CD4-positive, alpha-beta T cell treated with Interleukin-17A for 4 hours (primary cell): ENCODE results near the gene SMU1.
"Not testable (repeated sequence)": the region's sequence is repeated elsewhere in the genome, so short reads cannot be mapped to it uniquely, and the experiment has no call there.

Source experiments
- DNase-seq: peaks from one replicate; pipeline ENCODE4 v3.0.0-alpha.2; 2020; ENCODE audit warnings: mixed read lengths

Gene SMU1

DNA sequence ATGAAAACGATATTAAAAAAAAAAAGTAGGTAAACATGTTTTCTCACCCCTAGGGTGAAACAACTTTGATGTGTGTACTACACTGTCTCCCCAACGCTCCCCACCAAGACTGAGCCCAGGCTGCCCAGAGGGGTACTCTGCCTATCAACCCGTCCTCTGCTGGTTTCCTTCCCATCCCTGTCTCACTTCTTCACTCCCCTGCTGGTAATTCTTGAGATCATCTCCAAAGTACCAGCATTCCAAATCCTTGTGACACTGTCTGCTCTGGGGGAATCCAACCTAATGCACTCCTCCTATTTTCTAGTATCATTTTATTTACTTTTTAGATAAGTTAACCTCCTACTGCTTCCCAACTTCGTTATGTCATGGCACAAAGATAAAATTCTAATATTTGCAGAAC lies 68.7 kb downstream of the SMU1 start:
- DNase-seq: no peak

DNA sequence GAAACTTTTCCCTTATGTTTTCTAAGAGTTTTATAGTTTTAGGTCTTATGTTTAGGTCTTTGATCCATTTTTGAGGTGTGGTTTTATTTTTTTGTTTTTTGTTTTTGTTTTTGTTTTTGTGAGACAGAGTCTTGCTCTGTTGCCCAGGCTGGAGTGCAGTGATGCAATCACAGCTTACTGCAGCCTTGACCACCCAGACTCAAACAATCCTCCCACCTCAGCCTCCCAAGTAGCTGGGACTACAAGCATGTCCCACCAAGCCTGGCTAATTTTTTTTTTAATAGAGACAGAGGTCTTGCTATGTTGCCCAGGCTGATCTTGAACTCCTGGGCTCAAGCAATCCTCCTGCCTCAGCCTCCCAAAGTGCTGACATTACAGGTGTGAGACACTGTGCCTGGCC lies 71.1 kb downstream of the SMU1 start:
- DNase-seq: not testable (repeated sequence)

DNA sequence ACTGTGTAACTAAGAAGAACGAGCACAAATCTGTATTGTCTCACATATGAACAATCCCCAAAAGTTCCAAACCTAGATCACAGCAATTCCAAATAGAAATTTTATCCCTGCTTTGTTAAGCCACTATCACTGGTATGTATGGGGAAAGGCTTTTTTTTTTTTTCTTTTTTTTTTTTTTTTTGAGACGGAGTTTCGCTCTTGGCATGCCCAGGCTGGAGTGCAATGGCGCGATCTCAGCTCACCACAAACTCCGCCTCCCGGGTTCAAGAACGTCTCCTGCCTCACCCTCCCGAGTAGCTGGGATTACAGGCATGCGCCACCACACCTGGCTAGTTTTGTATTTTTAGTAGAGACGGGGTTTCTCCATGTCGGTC lies 75.8 kb downstream of the SMU1 start:
- DNase-seq: not testable (repeated sequence)

DNA sequence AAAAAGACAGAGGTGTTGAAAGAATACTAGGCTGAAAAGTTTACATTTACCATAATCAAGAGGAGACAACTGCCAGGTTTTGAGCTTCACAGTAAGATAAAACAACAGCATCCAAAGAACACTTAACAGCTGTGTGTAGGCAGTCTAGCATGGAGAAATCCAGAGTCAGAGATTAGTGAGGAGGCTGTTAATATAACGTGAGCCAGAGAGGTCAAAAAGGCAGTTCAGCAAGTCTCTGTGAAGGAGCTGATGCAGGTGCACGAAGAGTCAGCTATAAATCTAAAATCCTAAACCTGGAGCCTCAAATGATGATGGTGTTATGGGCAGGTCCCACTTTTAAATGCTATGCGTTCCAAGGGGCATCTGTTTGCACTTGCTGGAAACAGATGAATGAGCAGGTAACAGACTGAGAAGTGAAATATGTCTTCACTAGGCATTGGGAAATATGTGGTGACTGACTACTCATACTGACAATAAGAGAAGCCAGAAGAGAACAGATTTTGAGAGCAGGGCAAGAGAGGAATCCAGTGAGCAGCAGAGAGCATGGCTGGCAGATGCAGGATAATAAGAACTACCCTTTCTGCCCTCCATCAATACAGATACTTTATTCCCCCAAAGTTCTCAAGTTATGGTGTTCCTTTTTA lies 83.8 kb downstream of the SMU1 start:
- DNase-seq: no peak

DNA sequence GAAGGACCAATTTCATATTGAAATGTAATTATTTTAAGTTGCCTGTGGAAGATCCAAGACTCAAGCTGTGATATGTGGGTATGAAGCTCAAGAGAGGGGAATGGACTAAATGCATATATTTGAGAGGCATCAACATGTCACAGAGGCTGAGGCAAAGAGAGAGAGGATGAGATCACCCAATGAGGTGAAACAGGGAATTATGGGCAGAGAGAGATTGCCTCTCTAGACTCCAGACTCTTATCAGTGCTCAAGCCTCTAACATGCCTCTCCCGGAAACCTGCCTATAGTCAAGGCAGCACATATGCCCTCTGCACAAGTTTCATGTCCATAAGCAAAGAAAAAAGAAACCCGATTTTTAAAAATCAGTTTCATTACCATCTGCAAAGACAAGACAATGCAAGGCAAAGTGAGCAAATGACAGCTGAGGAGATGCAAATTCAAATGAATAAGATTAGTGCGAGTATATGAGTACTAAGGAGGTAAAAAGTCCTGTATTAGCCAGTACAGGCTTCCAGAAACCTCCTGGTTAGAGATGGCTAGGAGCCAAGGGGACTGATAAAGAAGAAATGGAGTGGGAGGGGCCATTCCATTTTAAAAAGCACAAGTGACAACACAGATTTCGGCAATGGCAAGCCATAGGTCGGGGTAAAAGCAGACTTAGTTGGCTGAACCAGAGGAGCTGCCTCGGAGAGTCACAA lies 84.4 kb downstream of the SMU1 start:
- no peak for DNase-seq
